ENCODE measurements around the gene SPANXN5. TPM values are rescaled to one million over a fixed set of nuclear protein-coding genes. Genes with fewer than 3 reads are reported as not detected.

The SPANXN5 gene
- total RNA-seq, 1 experiment from 2014 or later: not detected

DNA sequence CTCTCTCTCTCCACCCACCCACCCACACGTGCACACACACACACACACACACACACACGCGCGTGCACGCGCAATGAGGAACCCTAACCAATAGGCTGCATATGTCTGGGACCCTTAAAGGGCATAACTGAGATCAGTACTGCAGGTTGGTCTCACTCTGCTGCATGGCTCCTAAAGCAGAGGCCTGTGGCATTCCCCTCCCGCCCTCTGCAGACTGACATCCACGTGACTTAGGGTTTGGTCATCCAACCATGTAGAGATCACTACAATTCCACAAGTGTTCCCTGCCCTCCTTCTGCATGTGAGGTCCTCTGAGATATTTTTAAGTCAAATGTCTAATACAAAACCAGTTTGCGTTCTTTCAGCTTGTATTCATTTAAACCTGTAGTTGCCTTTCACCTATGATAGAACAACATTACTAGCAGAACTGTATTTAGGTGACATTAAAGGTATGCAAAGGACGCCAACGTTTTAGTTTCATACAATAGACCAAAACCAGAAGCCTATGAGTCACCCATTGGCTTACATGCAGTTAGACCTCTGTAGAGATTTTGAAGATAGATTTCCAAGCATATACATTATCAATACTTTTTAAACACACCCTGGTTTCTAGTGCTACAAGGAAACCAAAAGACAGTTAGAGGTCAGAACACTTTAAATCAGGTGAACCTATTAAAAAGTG is 24.0 kb upstream of the SPANXN5 start:
- Histone ChIP-seq H3K36me3 (ENCODE audit: control insufficient read depth in 1 of 2, insufficient read depth in 2 of 2, low read length in 2 of 2) (no peaks in the 10 kb centered on the region), H3K27me3 (ENCODE audit: insufficient read depth, low read length) (peaks cover 17% of the 10 kb centered on the region), H3K4me3 (replicated peaks in 1 of 2; ENCODE audit: low read depth in 1 of 2, low read length in 2 of 2) (no peak overlapping the region), H2AFZ (ENCODE audit: low read depth, low read length, poor library complexity, severe bottlenecking) (no peak overlapping the region), H4K20me1 (ENCODE audit: insufficient read depth) (no peaks in the 10 kb centered on the region), H3K4me1 (ENCODE audit: control insufficient read depth in 1 of 2, insufficient read depth in 2 of 2, low read length in 2 of 2) (no peaks in the 10 kb centered on the region), H3K9ac (ENCODE audit: low read length) (no peak overlapping the region), H3K27ac (ENCODE audit: low read depth, low read length) (no peak overlapping the region), H3K9me3 (ENCODE audit: control insufficient read depth in 1 of 2, insufficient read depth in 1 of 2, low read depth in 1 of 2, low read length in 2 of 2) (no peaks in the 10 kb centered on the region), H3K4me2 (ENCODE audit: low read length) (no peak overlapping the region), H3K9me2 (ENCODE audit: insufficient read depth) (no peaks in the 10 kb centered on the region), H3K79me2 (ENCODE audit: insufficient read depth, low read length) (no peaks in the 10 kb centered on the region)
- BruUV-seq (replicated peaks): no TSS peak
- TF ChIP-seq CEBPB (IDR thresholded peaks at IDR 0.05; ENCODE audit: low read depth): no peak
- intact Hi-C loops (cut with micrococcal nuclease): no loop called here
- ChIA-PET POLR2A (no interaction called here), RAD21 (ENCODE audit: low non-redundant PET in 1 of 2, low total read pairs in 2 of 2, uncharacterized antibody in 2 of 2, unreplicated experiment in 2 of 2) (no interaction called here), CTCF (no interaction called here)
- ATAC-seq (no peak), DNase-seq (ENCODE audit: low read depth, low spot score) (no peak)

DNA sequence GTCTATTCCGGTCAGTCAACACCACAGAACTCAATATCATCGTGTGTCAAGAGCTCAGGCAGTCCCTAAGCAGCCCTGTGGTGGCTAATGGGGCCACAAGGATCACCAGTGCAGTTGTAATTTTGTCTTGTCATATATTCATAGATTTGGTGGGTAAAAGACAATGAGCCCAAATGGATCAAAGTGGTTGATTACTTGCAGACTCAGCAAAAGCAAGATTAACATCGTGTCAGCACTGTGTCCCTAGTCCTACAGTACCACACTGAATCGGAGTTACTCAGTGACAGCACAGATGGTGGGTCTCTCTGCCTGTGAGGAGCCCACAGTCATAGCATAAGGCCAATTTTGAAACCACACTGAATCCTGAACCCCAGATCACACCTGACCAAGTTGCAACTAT is 22.6 kb upstream of the SPANXN5 start:
- H4K20me1 ChIP-seq (ENCODE audit: insufficient read depth): no peaks in the 10 kb centered on the region
- no TSS peak for BruUV-seq (replicated peaks)
- DNase-seq (ENCODE audit: low read depth, low spot score) (no peak), ATAC-seq (no peak)
- intact Hi-C loops (cut with micrococcal nuclease): no loop called here
- ChIA-PET CTCF (no interaction called here), RAD21 (ENCODE audit: low non-redundant PET in 1 of 2, low total read pairs in 2 of 2, uncharacterized antibody in 2 of 2, unreplicated experiment in 2 of 2) (no interaction called here), POLR2A (no interaction called here)
- H3K79me2 ChIP-seq (ENCODE audit: insufficient read depth, low read length): no peaks in the 10 kb centered on the region
- no peaks in the 10 kb centered on the region for H3K9me3 ChIP-seq (ENCODE audit: control insufficient read depth in 1 of 2, insufficient read depth in 1 of 2, low read depth in 1 of 2, low read length in 2 of 2)
- H3K4me3 ChIP-seq (replicated peaks in 1 of 2; ENCODE audit: low read depth in 1 of 2, low read length in 2 of 2): no peak overlapping the region
- H3K36me3 ChIP-seq (ENCODE audit: control insufficient read depth in 1 of 2, insufficient read depth in 2 of 2, low read length in 2 of 2): no peaks in the 10 kb centered on the region
- H3K9ac ChIP-seq (ENCODE audit: low read length): no peak overlapping the region
- H3K4me2 ChIP-seq (ENCODE audit: low read length): no peak overlapping the region
- peaks cover 17% of the 10 kb centered on the region for H3K27me3 ChIP-seq (ENCODE audit: insufficient read depth, low read length)
- no peaks in the 10 kb centered on the region for H3K9me2 ChIP-seq (ENCODE audit: insufficient read depth)
- H2AFZ ChIP-seq (ENCODE audit: low read depth, low read length, poor library complexity, severe bottlenecking): no peak overlapping the region
- TF ChIP-seq JUND (IDR thresholded peaks at IDR 0.05) (no peak), TCF7L2 (IDR thresholded peaks at IDR 0.05; ENCODE audit: borderline replicate concordance, extremely low read depth, insufficient read depth, insufficient read length) (no peak), SP1 (IDR thresholded peaks at IDR 0.05; ENCODE audit: low read depth) (no peak), RAD21 (IDR thresholded peaks at IDR 0.05; ENCODE audit: low read depth) (no peak), CEBPB (IDR thresholded peaks at IDR 0.05; ENCODE audit: low read depth) (no peak), SRF (IDR thresholded peaks at IDR 0.05; ENCODE audit: low read depth) (no peak), ZNF274 (IDR thresholded peaks at IDR 0.05; ENCODE audit: low read depth, low read length) (no peak), YY1 (IDR thresholded peaks at IDR 0.05; ENCODE audit: extremely low read depth, insufficient replicate concordance, low read depth, low read length) (no peak), EGR1 (IDR thresholded peaks at IDR 0.05; ENCODE audit: low read depth) (no peak), ZFX (IDR thresholded peaks at IDR 0.05) (no peak), EZH2 (IDR thresholded peaks at IDR 0.05) (no peak)
- TF ChIP-seq, protein P1, sequence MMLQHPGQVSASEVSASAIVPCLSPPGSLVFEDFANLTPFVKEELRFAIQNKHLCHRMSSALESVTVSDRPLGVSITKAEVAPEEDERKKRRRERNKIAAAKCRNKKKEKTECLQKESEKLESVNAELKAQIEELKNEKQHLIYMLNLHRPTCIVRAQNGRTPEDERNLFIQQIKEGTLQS (IDR thresholded peaks at IDR 0.05): no peak
- TF ChIP-seq, protein P2, sequence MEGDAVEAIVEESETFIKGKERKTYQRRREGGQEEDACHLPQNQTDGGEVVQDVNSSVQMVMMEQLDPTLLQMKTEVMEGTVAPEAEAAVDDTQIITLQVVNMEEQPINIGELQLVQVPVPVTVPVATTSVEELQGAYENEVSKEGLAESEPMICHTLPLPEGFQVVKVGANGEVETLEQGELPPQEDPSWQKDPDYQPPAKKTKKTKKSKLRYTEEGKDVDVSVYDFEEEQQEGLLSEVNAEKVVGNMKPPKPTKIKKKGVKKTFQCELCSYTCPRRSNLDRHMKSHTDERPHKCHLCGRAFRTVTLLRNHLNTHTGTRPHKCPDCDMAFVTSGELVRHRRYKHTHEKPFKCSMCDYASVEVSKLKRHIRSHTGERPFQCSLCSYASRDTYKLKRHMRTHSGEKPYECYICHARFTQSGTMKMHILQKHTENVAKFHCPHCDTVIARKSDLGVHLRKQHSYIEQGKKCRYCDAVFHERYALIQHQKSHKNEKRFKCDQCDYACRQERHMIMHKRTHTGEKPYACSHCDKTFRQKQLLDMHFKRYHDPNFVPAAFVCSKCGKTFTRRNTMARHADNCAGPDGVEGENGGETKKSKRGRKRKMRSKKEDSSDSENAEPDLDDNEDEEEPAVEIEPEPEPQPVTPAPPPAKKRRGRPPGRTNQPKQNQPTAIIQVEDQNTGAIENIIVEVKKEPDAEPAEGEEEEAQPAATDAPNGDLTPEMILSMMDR (IDR thresholded peaks at IDR 0.05 in 2 of 3, conservative IDR thresholded peaks at IDR 0.05 in 1 of 3; ENCODE audit: borderline replicate concordance in 1 of 3, insufficient read depth in 1 of 3, low read depth in 2 of 3, low read length in 2 of 3): no peak
- TF ChIP-seq, protein P3, sequence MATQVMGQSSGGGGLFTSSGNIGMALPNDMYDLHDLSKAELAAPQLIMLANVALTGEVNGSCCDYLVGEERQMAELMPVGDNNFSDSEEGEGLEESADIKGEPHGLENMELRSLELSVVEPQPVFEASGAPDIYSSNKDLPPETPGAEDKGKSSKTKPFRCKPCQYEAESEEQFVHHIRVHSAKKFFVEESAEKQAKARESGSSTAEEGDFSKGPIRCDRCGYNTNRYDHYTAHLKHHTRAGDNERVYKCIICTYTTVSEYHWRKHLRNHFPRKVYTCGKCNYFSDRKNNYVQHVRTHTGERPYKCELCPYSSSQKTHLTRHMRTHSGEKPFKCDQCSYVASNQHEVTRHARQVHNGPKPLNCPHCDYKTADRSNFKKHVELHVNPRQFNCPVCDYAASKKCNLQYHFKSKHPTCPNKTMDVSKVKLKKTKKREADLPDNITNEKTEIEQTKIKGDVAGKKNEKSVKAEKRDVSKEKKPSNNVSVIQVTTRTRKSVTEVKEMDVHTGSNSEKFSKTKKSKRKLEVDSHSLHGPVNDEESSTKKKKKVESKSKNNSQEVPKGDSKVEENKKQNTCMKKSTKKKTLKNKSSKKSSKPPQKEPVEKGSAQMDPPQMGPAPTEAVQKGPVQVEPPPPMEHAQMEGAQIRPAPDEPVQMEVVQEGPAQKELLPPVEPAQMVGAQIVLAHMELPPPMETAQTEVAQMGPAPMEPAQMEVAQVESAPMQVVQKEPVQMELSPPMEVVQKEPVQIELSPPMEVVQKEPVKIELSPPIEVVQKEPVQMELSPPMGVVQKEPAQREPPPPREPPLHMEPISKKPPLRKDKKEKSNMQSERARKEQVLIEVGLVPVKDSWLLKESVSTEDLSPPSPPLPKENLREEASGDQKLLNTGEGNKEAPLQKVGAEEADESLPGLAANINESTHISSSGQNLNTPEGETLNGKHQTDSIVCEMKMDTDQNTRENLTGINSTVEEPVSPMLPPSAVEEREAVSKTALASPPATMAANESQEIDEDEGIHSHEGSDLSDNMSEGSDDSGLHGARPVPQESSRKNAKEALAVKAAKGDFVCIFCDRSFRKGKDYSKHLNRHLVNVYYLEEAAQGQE (IDR thresholded peaks at IDR 0.05; ENCODE audit: low read depth): no peak
- no peak overlapping the region for H3K27ac ChIP-seq (ENCODE audit: low read depth, low read length)
- H3K4me1 ChIP-seq (ENCODE audit: control insufficient read depth in 1 of 2, insufficient read depth in 2 of 2, low read length in 2 of 2): no peaks in the 10 kb centered on the region
